GM19025 (cell line): ENCODE measurements around the gene MRPL22.
"Not testable (repeated sequence)": the region's sequence is repeated elsewhere in the genome, so short reads cannot be mapped to it uniquely, and the experiment has no call there.

Experiments
- ATAC-seq: cut with Tn5 transposase; IDR thresholded peaks from one replicate; pipeline ENCODE4 v1.9.1; 2021; ENCODE audit warnings: mild to moderate bottlenecking, low read depth, moderate library complexity; ENCODE audit not compliant: unreplicated experiment

The MRPL22 gene

DNA sequence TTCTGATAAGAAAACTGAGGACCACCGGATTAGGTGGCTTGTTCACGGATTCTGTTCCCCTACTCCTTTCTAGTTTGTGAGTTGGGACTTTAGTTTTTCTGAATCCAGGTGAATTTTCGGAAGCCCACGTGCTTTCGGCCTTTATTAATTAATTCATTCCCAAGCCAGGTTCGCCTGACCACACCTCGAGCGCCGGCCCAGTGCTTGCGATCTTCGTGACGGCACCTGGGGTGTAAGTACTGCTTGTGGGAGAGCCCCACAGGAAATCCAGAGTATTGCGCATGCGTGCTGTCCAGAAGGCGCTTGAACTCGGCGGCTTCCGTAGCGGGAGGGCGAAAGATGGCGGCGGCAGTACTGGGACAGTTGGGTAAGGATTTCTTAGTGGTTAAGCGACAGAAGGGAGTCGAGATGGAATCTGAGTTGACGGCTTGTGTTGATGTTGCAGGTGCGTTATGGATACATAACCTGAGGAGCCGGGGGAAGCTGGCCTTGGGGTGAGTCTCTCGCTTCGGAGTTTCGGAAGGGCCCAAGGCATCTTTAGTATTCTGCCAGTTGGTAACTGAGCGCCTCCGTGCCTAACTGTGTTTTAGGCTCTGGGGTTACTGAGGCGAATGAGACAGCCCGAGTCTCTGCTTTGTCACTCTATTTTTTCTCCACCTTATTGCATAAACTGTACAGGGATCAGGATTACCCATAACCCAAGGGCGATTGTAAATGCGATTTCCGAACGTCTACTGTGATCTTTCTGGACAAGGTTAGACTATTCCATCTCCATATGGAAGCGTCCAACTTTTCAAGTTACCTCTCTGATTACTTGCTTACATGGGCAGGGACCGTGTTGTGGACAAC lies at the start of gene MRPL22:
Gene MRPL22 (plus strand): TSS at position 302 of the 849 bp plus-strand sequence. CDS start 38 bp downstream, at position 340.
- ATAC-seq = peak; percentile 35

DNA sequence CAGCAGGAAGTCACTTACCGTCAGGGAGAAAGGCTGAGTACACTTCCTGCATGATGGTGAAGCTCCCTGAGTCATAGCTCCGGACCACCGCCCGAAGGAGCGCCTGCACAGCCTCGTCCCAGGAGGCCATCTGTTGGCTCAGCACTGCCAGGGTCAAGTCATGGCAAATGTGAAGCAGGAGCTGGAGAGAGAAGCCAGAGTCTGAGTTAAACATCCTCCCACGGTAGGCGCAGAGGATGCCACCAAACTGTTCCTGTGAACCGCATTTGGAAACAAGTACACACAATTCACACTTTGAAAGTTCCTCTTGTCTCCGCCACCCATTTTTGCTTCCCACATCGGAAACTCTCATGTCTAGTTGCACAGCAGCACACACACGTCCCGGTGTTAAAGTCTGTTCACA lies 48.5 kb upstream of the MRPL22 start:
- no peak for ATAC-seq

DNA sequence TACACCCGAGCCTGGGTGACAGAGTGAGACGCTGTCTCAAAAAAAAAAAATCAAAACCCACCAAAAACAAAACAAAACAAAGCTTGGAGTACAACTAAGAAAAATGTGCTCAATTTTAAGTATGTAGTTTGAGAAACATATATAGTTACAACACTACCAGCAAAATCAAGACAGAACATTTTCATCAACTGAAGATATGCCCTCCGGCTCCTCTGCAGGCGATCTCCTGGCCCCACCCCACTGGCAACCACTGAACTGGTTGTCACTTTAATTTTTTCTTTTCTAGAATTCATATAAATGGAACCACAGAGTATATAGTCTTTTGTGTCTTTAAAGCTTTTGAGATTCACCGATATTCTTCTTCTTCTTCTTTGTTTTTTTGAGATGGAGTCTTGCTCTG lies 47.5 kb upstream of the MRPL22 start:
- no peak for ATAC-seq

DNA sequence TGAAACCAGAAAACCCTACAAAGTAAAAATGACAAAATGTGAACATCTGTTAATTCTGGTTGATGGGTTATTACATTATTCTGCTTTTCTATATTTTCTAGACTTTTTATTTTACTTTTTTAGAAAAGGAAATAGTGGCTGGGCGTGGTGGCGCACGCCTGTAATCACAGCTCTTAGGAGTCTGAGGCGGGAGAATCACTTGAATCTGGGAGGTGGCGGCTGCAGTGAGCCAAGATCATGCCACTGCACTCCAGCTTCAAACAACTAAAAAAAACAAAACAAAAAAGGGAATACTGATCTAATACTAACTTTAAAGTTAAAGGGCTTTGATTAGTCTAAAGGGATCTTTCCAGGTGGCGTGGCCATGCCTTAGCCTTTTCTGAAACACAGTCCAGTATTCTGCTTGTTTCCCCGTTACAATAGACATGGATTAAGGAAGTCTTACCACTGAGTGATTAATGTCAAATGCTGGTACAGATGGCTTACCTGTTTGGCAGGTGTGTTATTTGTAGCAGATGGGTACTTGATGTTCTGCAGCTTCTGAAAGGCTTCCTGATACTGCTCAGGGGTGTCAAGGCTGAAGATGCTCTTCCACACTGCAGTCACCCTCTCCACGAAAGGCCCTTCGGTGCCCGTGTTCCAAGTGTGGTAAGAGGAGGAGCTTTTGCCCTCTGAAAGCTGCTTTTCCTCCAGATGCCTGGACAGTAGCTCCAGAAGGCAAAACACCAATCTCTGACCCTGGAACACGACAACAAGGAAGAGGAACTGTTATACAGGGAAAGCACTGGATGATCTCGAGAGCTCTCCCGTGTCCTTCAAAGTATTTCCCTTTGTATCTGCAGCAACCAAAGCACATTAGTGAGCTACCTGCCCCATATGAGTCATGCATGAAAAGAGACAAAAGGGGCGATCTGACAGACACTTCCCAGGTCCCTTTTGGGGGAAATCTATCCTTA lies 45.0 kb upstream of the MRPL22 start:
- ATAC-seq = no peak

DNA sequence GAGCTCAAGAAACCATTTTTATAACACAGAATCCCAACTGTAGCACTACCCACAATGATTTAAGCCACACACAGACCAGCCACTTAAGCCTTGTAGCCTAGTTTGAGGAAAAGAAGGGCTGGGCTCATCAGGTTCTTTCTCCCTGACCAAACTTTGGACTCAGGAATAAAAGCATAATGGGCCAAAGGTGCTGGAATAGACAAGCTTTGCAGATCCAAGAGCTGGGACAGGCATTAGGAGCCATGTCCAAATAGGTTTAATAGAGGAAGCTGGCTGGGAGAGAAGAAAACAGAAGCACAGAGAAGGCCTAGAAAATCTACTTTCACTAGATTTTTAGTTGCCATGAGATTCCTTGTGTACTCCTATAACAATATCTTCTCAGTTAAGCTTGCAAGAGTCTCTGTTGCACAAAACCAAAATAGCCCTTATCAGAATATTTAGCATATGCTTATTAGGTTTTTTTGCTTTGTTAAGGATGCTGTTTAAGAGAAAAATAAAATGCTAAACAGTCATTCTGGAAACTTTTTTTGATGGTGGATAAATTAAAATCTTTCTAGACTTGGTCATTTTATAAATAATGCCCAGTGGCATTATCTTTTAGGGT lies 44.2 kb upstream of the MRPL22 start:
- ATAC-seq = no peak

DNA sequence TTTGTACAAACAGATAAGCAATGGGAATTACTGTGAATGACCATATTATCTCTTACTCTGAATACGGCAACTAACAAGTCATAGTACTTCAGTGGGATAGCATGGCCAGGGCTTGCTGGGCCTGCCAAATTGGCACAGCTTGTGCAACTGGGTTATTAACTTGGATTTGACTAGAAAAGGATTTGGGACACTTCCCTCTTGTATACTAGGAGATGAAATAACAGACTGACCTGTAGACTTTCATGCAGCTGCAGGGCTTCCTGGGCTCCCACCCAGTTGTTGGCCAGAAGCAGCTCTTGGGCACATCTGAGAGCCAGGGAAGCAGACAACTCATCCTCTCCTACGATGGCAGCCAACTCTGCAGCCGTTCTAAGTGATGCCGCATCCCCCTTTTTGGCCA lies 42.7 kb upstream of the MRPL22 start:
- no peak for ATAC-seq

DNA sequence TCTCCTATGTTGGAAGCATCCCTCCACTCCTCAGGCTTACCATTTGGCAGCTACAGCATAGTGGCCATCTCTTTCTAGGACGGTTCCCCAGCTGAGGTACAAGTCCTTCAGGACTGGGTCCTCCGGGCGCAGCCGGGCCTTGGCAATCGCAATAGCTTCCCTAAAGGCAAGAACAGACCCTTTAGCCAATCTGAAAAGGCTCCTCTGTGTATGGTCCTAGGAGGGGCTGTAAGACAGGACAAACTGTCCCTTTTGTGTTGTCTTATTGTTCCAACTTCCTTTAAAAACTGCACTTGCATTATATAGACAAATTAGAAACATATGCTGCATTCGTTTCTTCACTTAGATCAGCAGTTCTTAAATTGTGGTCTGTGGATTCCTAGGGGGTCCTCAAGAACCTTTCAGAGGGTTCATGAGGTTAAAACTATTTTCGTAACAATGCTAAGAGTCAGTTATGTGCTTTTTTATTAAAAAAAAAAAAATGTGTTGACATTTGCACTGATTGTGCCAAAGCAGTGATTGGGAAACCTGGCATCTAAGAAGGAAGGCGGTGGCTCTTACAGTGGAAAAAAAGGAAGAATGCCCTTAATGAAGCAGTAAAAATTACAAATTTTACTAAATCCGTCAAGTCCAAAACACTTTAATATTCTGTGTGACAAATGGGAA lies 41.6 kb upstream of the MRPL22 start:
- ATAC-seq = no peak

DNA sequence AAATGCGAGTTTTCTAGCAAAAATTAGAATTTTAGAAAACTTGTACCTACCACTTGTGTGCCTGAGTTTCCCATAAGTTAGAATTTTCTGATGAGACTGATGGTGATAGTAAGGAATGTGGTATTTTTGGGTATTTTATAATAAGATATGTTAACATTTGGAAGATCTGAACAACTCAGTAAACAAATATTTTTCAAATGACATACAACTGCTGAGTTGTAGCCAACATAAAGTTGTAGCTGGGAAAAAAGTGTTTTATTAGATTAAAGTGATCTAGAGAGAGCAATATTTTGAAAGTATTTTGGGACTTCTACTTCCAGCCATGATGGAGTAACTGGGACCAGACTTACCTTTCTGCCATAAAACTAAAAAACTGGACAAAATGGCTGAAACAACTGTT lies 40.8 kb upstream of the MRPL22 start:
- no peak for ATAC-seq

DNA sequence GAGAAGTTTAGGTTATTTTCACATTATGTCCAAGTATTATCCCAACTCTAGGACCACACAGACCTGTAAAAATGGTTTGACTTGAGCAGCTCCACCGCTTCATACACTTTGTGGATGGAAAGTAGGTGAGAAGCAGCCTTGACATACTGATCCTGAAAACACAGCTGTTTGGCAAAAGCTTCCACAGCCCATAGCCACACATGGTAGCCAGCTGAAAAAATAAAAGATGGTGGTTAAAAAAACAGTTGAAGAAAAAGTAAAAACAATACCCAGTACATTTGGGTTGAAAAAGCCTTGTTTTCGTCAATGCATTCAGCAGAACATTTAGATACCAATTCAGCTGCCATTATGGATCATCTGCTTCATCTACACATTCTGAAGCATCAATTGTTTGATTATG lies 39.6 kb upstream of the MRPL22 start:
- no peak for ATAC-seq

DNA sequence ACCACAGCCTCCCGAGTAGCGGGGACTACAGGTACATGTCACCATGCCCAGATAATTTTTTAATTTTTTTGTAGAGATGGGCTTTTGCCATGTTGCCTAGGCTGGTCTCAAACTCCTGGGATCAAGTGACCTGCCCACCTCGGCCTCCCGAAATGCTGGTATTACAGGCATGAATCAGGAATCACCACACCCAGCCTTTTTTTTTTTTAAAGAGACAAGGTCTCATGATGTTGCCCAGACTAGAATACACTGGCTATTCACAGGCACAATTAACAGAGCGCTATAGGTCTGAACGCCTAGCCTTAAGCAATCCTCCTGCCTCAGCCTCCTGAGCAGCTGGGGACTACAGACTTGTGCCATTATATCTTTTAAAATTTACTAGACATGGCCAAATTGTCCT lies 39.0 kb upstream of the MRPL22 start:
- ATAC-seq = no peak

DNA sequence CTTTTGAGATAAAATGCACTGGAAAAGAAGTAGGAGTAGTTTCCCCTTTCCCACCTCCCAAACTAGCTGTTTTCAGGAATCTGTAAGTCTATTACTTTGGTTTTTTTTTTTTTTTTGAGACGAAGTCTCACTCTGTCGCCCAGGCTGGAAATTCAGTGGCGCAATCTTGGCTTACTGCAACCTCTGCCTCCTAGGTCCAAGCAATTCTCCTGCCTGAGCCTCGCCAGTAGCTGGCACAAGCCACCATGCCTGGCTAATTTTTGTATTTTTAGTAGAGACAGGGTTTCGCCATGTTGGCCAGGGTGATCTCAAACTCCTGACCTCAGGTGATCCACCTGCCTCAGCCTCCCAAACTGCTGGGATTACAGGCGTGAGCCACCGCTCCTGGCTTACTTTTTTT lies 35.3 kb upstream of the MRPL22 start:
- ATAC-seq = not testable (repeated sequence)

DNA sequence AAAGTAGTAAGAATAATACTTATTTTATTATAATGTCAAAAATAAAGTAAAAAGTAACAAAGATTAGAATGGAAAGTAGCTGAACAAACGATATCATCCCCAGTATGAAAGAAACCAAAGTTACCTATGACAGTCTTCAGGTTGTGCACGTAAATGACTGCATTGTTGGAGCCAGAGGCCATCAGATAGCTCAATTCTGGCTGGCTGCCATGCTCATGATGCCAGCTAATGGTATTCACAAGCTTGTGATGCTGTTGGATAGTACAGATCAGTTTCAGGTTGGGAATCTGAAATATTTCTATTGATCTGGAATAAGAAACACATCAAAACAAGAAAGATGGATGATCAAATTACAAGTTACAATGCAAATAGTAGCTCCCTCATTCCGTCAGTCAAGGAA lies 24.0 kb upstream of the MRPL22 start:
- ATAC-seq = no peak

DNA sequence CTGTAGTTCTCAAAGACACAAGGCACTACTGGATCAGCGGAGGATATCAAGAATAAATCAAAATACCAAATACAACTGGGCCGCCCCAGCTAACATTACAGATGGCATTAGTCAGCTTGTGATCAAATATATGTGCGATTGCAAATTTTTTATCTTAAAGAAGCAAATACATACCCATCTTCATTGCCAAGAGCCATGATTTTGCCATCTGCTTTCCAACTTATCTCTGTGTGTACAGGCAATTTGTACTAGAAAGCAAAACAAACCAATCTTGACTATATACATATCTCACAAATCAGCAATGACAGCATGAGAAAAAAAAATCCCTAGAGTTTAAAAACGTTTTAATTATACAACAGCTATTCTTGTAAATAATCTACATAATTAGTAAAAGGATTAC lies 23.1 kb upstream of the MRPL22 start:
- ATAC-seq = no peak

DNA sequence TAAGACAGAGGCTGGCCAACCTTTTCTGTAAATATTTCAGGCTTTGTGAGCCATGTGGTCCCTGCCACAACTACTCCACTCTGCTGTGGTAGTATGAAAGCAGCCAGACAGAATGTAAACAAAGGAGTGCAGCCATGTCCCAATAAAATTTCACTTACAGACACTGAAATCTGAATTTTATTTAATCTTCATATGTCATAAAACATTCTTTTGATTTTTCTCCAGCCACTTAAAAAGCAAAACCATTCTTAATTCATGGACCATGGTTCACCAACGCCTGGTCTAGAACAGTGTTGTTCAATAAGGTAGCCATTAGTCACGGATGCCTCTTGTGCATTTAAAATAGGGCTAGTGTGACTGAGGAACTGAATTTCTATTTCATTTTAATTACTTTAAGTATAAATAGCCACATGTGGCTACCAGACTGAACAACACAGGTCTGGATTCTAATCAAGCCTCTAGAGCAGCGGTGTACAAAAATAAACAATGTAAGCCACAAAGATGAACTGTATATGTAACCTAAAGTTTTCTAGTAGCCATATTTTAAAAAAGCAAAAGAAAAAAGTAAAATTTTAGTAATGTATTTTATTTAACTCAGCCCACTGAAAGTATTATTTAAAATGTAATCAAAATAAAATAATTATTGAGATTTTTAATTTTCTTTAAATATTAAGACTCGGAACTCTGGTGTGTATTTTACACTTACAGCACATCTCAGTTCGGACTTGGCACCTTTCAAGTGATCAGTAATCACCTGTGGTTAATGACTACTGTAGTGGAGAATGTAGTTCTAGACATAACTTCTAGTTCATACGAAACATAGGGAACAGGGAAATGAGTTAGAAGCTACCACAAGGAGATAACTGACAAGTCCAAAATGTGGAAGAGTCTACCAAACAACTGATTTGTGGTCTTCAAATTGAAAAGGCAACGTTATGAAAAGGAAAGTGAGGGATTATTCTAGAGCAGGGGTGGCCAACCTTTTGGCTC lies 17.1 kb upstream of the MRPL22 start:
- no peak for ATAC-seq

DNA sequence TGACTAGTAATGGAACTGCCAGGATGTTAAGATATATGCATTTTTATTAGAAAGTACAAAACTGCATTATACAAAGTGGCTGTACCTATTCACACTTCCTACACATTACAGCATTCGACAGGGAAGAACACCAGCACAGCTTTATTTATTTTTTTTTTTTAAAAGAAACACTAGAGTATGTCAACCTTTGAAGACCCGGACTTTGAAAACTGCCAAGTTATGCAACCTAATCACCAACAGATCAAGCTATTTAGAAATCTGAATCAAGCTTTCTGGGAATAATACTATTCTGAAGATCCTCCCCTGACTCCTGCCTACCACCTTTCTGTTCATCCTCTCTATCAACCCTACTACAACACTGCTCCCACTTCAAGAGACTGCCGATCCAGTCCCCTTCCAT lies 7.3 kb upstream of the MRPL22 start:
- no peak for ATAC-seq

DNA sequence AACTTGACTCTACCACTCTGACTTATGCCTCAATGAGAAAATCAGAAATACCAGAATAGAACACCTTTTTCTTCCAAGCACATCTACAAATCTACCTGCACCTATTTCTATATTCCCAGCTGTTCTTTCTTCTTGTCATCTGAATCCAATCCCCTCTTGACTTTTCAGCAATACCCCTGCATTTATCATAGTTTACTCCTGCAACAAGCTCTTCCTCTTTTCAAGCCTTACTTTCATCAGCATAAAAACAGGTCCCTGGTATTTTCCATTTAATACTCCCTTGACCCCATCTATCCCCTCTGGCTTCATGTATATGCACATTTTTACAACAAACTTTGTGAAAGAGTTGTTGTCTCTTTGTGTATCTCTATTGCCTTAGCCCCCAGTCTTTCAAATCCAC lies 6.0 kb upstream of the MRPL22 start:
- ATAC-seq = no peak

DNA sequence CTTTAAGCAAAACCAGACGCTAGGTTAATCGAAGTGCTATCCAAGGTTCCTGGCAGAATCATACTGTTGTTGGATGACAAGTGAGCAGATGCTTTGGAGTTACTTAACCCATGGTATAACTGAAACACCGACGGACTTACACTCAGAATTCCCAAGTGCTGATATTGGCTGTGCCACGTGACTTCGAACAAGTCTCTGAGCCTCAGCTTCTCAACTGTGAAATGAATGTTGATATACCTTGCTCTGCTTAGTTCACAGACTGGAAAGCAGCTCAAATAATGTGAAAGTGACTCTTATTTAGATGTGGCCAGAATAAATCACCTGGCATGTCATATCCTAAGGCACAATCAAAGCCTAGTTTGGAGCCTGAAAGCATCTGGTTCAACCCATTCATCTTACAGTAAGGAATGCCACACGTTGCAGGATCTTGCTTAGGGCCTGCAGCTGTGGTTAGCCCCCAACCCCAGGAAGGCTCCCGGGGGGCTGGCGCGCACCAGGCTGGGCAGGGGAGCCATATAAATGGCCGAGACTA lies 3.6 kb upstream of the MRPL22 start:
- no peak for ATAC-seq

DNA sequence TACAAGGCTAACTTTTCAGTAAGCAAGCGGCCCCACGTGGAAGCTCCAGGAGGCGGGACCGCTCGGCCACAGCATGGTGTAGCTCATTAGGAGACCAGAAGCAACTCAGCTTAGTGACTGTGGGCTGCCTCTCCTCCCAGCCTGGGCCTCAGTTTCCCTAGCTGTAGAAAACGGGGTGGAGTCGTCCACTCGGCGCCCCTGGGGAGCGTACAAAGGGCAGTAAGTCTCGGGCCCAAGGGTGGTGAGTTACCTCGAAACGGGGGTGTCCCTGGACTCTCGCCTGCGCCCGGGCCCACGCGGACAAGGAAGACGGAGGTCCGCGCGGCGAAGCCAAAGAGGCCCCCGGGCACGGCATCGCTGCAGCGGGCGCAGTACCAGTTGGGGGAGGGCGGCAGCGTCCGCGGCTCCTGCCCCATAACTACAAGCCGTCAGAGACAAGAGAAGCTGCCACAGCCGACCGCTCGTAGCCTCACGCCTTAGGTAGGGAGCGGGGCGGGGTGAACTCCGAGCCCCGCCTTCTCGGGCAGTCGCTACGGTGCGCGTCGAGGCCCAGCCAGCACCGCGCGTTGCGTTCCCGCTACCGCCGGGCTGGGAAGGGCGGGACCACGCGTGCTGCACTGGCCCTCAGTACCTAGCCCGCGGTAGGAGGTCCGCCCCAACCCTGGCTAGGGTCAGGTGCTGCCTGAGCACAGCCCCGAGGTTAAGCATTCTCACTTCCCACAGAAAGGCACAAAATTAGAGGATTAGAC lies 3.0 kb upstream of the MRPL22 start, which contains the start of gene GEMIN5:
Gene GEMIN5 (minus strand): TSS at position 494 of the 749 bp plus-strand sequence. CDS start 78 bp downstream, at position 416.
- ATAC-seq = peak; percentile 89
